CD4-positive, alpha-beta T cell treated with Interleukin-6 for 4 hours (primary cell): Measurements from ENCODE around the gene ANO2.
"Not testable (repeated sequence)": the region's sequence is repeated elsewhere in the genome, so short reads cannot be mapped to it uniquely, and the experiment has no call there.

ENCODE experiments used
- DNase-seq: peaks from one replicate; pipeline ENCODE4 v3.0.0-alpha.2; 2020; ENCODE audit warnings: mixed read lengths

ANO2 gene

DNA sequence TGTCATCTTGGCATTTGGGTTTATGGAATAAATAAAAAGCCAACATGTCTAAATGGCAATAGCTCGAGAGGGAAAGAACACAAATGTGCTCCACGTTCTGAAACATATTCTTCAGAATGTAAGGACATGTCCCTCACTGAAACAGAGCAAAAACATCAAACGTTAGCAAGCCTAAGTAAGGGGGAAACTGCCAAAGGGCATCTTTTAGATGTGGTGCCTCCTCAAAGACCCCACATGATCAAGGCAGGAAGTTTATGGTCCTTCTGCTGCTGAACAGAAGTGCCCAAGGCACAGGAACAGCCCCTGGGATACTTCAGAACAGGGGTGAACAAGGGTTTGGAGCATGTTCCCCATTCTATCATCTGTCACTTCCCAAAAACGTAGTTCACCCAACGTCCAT lies 227.0 kb downstream of the ANO2 start:
- no peak for DNase-seq

DNA sequence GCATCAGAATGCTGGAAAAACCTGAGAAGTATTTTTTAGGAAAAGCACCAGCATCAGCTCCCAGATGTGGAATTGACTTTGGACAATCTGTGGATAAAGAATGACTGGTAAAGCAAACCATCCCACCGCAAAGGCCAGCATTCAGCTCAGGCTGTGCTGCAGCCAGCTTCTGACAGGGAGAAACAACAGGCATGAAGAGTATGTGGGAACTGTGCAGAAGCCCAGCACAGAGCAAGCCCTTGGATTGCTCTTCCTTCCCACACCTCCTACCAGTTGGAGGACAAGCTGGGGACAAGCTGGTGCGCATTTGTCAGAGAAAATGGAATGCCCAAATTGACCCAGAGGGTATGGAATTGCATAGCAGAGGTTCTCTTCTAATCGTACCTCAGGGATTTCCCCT lies 228.1 kb downstream of the ANO2 start:
- no peak for DNase-seq

DNA sequence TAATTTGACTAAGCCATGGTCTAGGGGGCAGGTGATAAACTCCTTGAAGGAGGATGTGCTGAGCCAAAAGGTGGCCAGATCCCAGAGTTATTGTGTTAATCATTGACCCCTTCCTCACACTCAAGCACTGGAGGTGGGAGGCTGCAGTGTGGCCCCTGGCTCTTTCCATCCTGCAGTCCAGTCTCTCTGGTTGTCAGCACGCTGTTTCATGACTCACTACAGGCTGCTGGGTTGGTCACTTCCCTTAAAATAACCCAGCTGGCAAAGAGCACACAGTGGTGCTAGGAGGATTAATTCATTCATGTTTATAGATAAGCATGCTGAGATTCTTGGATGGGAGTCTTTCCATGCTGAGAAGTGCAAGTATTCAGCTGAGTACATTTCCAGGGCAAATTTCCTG lies 228.9 kb downstream of the ANO2 start:
- no peak for DNase-seq

DNA sequence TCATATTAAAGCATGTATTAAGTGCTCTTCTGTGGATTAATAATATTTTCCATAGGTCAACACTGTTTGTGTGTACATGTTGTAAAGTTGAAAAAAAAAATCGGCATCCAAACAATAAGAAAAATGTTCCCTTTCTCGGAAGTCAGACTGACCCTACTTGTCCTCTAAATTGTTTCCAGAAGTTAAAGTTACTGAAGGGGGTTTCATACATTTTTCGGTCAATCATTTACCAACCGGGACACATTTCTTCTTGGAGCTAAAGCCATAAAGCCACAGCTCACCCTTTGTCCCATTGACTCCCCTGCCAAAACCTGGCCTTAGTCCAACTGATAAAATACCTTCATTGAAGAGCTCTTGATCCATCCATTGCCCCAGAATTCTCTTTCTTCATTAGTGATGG lies 230.0 kb downstream of the ANO2 start:
- no peak for DNase-seq

DNA sequence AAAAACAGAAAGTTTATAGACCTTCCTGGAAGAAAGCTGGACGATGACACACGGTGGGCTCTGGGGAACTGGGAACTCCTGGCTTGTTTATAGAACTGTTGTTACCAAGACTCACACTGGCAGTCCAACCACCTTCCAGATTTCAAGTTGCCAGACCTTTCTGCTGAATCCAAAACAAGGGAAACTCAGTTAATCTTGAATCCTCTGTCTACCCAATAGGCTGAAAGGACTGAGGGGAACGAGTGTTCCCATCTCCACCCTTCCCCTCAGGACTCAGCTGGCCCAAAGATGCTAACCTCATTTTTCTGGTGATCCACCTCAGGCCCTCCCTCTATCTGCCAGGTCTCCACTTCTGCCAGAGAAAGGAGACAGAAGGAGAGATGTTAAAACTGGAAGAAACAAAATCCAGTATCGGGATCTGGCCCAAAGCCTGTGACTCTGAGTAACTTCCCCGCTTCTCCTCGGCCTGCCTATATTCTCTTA lies 231.4 kb downstream of the ANO2 start:
- no peak for DNase-seq

DNA sequence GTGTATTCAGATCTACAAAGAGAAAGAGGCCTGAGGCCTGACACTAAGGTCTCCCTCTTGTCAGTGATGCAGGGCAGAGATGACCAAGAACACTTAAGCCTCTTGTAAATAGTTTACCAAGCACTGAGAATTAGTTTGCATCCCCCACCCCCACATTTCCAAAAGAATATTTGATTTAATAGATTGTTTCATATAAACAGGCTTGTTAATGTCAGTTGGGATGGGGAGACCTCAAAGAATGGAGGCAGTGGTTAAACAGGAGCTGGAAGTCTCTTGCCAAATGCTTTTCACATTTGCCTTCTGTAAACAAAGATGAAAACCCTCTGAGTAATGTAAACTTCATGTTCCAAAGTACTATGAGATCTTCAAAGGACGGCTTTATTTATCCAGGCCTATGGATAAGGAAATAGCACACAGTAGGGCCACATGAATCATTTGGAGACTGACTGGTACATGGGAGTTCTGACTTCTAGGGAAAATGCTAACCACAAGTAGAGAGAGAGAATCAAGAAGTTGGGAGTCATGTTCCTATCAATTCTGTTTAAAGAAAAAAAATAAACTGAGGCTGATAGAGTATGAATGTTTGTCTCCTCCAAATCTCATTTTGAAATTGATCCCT lies 234.7 kb downstream of the ANO2 start:
- DNase-seq: no peak

DNA sequence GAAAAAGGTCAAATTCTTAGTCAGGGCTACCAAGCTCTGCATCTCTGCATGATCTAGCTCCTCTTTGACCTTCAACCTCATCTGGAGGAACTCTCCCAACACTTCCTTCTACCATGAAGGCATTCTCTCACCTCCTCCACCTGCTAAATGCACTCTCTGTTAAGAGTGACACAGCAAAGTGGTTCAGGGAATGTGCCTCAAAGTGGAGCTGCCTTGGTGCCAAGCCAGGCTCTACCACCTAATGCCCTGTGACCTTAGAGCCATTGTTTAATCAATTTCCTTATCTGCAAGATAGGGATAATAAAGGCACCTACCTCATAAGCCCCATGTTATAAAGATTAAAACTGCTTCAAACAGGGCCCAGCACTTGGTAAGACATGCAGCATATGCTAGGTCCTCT lies 236.7 kb downstream of the ANO2 start:
- no peak for DNase-seq

DNA sequence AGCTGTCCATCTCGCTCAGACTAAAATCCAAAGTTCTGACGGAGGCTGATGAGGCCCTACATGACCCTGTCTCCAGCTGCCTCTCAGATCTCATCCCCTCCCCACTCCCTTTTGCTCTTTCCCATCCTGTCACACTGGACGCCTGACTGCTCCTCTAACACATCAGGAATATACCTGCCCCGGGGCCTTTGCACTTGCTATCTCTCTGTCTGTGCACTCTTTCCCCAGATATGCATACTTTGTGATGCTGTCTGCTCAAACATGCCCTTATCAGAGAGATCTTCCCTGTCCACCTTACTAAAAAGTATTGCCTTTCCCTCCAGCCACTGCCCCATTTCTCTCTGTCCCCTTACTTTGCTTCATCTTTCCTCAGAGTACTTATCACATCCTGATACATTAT lies 238.8 kb downstream of the ANO2 start:
- no peak for DNase-seq

DNA sequence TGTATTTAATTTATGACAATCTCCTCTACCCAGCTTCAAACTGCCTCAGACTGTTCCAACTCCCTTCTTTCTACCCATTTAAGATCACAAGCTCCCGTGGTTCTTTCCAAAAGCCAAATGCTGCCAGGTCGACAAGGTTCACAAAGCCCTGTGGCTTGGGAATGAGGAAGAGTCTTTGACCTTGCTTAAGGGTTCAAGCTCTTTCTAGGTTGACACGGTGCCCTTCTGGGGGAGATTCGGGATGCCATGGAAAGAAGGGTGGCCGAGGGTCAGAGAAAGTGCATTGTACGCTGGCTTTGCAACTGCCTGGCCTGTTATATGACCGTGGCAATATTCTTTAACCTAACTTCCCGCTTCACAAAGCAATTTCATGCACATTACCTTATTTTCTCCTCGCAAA lies 239.3 kb downstream of the ANO2 start:
- DNase-seq: no peak

DNA sequence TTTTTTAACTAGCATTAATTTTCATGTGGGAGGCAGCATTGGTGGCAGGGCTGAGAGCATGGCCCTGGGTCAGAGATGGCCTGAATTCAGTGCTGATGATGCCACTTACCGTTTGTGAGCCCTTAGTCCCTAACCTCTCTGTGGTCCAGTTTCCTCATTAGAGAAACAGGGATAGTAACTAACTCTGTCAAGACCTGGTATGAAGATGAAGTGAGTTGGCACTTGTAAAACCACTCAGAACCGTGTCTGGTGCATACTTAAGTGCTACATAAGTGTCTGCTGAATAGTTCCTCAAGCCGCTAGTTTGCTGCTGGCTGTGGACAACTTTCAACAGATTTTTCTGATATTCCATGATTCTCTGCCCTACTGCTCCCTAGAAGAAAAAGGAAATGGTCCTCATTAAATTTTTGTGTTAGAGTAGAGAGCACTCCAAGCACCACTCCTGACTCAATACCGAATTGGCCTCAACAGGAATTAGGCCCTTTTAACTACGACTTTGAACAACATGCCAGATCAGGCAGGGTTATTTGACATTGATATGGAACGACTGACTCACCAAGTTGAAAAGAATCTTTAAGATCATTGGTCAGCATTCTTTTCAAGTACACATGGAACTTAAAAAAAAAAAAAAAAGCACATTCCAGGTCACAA lies 250.2 kb downstream of the ANO2 start:
- no peak for DNase-seq

DNA sequence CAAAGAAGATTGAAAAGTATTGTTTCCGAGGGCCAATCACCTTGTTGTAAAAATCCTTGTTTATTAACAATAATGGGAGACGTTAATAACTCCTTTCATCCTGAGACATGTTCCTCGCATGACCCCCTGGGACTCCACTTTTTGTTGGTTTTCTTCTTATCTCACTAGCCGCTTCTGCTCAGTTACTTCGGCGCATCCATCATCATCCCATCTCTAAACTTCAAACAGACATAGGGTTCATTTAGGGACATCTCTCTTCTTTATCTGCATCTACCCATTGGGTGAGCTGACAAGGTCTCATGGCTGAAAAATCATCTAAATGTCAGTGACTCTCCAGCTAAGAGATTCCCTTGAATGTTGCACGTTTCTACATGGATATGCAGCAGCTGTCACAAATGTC lies 252.2 kb downstream of the ANO2 start:
- no peak for DNase-seq

DNA sequence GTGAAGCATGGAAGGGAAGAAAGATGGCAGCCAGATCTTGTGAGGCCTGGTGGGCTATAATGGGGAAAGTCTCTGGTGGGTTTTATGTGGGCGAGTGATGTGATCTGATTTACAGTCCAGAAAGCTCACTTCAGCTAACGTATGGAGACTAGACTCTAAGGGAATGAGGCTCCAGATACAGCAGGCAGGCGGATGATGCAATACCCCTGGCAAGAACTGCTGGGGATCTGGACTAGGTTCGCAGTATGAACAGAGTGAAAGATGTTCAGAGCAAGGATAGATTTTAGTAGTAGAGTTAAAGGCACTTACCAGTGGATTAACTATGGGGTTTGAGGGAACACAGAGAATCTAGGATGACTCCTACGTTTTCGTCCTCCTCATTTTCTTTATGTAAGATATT lies 253.1 kb downstream of the ANO2 start:
- no peak for DNase-seq

DNA sequence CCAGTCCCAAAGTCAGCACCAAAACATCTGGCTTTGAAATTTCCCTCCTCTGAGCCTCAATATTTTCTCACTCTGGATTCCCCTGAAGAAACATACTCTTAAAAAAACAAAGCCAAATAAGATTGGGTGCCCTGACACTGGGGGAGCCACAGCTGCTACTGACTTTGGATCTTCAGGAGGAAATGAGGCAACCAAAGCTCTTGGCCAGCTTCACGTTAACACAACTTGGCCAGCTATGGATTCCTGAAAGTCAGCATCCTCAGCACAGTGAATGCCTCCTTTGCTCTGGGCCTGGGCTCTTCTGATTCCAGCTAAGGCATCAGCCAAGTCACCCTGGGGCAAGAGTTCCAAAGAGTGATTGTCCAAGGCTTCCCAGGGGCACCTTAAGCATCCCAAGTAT lies 254.8 kb downstream of the ANO2 start:
- no peak for DNase-seq

DNA sequence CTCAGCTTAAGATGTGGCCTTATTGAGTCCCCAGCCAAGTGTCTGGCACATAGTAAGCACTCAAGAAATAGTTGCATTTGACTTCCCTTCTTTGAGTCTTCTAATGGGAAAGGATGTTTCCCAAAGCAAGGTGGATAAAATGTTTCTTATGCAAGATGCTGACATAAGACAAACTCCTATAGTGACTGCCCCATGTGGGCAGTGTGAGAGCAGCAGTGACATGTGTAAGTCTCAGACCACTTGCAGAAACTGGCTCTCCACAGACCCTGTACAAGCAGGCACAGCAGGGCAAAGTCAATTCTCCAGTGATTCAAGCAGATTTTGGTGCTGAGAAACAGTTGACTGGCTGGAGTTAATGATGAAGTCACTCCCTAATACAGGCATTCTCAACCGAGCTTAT lies 255.3 kb downstream of the ANO2 start:
- no peak for DNase-seq

DNA sequence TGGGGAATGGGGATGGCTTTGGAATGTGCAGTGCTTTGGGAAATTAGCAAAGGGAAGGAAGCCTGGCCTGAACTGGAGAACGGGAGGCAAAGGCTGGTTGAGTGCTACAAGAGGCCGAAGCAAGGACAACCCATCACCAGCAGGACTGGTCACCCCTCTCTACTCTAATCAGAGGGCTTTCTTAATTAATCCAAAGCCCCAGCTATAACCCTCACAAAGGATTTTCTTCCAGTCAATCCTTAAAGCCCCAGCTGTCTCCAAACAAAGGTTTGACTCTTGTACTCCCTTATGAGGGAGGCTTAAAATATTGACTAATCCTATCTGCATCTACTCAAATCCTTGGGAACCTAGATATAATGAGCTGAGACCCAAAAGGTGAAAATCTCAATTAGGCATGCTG lies 256.8 kb downstream of the ANO2 start:
- DNase-seq: no peak

DNA sequence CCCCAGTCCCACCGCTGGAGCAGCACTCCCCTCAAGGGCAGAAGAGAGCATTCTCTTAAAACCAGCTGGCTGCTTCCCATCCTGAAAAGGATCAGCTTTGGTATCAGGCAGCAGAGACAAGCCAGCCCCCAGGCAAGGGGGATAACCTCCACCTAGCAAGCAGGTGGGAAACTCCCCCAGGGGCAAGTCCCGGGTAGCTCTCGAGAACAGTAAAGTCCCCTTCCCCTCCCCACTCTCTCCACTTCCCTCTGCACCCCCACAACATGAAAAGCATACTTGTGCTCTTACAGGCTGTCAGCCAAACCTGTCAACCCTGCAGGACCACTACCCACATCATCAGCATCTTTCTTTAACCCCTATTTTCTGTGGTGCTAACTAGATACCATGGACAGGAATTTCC lies 259.1 kb downstream of the ANO2 start:
- no peak for DNase-seq

DNA sequence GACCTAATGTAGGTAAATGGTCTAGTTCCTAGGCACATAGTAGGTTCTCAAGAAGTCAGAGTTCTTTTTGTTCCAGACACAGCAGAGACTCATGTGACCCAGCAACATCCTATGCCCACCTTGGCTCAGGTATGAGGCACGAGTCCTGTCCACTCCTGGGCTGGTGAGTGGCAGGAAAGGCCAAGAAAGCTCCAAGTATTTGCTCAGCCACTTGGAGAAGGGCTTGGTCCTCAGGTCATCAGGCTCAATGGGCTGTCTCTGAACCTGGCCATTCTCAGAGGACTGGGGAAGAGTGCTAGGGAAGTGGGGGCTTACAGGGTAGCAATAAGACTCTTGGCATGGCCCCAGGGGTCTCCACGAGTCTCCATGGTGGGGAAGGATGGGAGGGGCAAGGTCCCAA lies 260.1 kb downstream of the ANO2 start:
- no peak for DNase-seq

DNA sequence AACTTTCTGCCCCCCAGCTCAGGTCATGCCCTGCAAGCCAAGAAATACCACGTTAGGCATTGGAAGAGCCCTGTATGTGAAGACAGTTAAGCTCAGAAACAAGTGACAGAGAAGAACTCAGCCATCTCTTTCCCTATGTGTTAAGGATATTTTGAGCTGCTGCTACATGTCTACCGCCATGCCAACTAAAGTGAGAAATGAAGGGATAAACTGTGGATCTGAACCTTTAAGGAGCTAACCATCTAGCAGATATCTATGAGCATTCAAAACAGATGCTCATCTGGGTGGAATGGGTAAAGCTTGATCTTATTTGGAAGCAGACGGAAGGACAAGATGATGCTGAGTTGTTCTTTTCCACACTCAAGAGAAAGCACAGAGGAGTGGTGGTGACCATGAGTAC lies 262.5 kb downstream of the ANO2 start:
- DNase-seq: no peak

DNA sequence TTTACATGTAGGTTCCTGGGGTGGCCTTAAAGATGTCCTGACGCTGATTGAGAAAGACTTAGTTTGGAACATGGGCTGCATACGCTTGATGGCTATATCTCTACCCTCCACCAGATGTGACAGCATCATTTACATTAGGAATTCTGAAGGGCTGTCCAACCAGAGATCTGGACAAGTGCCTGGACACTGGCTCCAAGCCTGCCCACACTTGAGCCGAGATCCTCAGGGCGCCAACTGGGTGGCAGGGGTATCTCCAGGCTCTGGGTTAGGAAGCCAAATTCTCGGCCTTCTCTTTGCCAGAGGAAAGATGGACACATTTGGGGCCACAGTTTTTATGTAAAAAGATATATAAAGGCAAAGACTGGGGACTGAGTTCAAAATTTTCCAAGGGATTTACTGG lies 266.9 kb downstream of the ANO2 start:
- DNase-seq: no peak

DNA sequence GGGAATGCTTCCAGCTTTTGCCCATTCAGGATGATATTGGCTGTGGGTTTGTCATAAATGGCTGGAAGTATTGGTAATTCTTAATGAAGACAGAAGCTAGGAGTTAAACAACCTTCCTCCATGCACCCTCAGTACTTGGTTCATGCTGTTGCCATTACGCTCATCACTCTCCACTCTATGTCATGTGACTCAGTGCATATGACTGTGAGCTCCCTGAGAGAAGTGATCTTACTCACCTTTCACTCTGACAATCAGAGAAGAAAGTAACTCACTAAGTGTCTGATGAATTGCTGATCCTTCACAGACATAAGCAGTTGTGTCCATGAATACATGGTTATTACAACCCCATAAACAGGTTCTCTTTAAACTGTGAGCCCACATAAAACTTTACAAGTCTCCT lies 275.4 kb downstream of the ANO2 start:
- DNase-seq: not testable (repeated sequence)

DNA sequence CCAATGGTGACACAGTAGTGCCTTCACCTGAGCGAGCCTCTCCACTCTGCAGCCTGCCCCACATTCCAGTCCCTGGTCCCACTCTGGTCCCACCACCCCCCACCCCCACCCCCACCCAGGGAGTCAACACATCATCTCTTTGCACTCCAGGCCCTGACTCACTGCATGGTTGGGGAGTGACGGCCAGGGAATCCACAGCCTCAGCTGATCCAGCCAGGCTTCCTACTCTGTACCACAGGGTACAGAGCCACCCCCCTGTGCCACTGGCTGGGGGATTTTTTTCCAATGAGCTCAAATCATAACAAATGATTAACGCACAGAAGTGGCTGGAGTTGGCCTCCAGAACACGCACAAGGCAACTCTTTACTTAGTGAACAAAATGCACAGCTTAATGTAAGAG lies 279.4 kb downstream of the ANO2 start:
- DNase-seq: no peak

DNA sequence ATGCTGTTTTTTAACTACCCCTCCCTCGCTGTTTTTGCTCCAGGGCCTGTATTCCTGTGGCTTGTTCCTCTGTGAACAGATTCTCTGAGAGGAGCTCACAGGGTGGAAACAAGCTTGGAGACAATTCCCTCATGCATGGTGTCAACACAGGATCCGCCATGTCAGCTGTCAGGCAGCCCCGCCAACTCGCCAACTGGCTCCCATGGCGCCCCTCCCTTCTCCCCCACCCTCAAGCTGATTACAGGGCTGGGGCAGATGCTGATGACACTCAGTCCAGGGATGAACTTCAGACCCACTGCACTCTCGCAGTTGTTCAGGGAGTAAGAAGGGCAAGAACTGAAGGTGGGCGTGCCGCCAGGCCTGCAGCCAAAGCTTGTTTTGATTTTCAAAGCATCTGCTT lies 283.2 kb downstream of the ANO2 start:
- no peak for DNase-seq

DNA sequence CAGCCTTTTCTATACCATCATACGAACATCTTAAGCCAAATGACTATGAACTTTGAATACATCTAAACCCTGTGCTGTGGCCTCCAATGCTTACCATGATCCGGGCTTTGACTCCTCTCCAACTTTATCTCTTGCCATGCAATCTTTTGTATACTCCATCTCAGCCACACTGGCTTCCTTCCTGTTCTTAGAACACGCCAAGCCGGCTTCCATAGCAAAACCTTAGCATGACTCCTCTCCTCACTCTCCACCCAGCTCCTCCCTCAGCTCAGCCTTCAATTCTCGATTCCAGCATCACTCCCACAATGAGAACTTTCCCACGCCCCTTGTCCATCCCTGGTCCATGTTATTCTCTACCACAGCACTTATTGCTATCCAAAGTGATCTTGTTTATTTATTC lies 284.8 kb downstream of the ANO2 start:
- DNase-seq: no peak

DNA sequence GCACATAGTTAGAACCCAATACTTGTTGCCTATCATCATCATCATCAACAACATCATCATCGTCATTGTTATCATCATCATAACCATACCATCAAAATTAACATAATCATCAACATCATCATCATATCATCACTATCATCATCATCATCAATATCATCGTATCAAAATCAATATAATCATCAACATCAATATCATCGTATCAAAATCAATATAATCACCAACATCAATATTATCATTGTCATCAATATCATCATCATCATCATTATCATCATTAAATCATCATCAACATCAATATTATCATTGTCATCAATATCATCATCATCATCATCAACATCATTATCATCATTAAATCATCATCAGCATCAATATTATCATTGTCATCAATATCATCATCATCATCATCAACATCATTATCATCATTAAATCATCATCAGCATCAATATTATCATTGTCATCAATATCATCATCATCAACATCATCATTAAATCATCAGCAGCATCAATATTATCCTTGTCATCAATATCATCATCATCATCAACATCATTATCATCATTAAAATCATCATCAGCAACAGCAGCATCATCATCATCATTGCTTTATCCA lies 286.6 kb downstream of the ANO2 start:
- DNase-seq: not testable (repeated sequence)

DNA sequence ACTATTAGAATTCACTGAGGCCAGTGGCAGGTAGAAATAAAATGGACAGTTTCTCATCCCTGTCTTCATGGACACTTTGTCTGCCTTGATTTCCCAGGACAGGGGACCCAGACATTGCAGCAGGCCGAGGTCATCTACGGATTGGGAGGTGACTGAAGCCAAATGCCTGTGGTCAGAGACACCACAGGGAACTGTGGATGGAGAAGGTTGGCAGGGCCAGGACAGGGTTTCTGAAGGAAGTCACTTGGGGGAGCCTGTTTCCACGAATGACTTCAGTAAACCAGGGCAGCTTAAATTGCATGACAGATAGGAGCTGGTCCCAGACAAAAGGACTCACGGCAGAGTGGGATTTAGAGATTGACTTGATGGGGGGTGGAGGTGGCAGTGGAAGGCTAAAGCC lies 288.2 kb downstream of the ANO2 start:
- DNase-seq: no peak
